GM23338 (cell line): Measurements from ENCODE around the gene LHX4. TPM values are rescaled to one million over a fixed set of nuclear protein-coding genes. Genes with fewer than 3 reads are reported as not detected.
A peak's percentile ranks its signal among the peaks of the same experiment; 100 is the strongest.

Experiments used
- ATAC-seq: fragments of 200-7000 bp; cut with Tn5 transposase; 3 replicates; pipeline ENCODE4 v1.9.1; 2020
- DNase-seq: peaks from one replicate; pipeline ENCODE4 v3.0.0-alpha.2; 2015; ENCODE audit warnings: low spot score
- H2AFZ ChIP-seq: fragments of 200-600 bp; sonication (generic); 2 replicates; pipeline ENCODE4 v1.8.0; 2016; ENCODE audit warnings: antibody characterized with exemption, mild to moderate bottlenecking, moderate library complexity
- H3F3A ChIP-seq: fragments of 200-600 bp; sonication (generic); replicated peaks from 2 replicates; pipeline ENCODE4 v1.8.0; 2017; ENCODE audit warnings: antibody characterized with exemption, mixed run types, low read depth
- H3K27ac ChIP-seq: fragments of 200-600 bp; sonication (generic); 2 replicates; pipeline ENCODE4 v1.6.1; 2016; ENCODE audit warnings: low read depth
- H3K27me3 ChIP-seq: fragments of 200-600 bp; sonication (generic); 2 replicates; pipeline ENCODE4 v1.8.0; 2016; ENCODE audit warnings: mild to moderate bottlenecking, mixed run types, moderate library complexity; ENCODE audit not compliant: insufficient read depth
- H3K36me3 ChIP-seq: fragments of 200-600 bp; sonication (generic); 2 replicates; pipeline ENCODE4 v1.8.0; 2016; ENCODE audit warnings: mild to moderate bottlenecking; ENCODE audit not compliant: insufficient read depth
- H3K4me1 ChIP-seq: fragments of 200-600 bp; sonication (generic); 2 replicates; pipeline ENCODE4 v1.8.0; 2016; ENCODE audit warnings: mild to moderate bottlenecking, moderate library complexity; ENCODE audit not compliant: insufficient read depth
- H3K4me2 ChIP-seq: fragments of 200-600 bp; sonication (generic); 2 replicates; pipeline ENCODE4 v1.7.1; 2017; ENCODE audit warnings: mixed run types
- H3K4me3 ChIP-seq: fragments of 200-600 bp; sonication (generic); 2 replicates; pipeline ENCODE4 v1.6.1; 2016; ENCODE audit warnings: mixed run types
- H3K79me2 ChIP-seq: fragments of 200-600 bp; sonication (generic); replicated peaks from 2 replicates; pipeline ENCODE4 v1.8.0; 2017; ENCODE audit warnings: mild to moderate bottlenecking; ENCODE audit not compliant: insufficient read depth
- H3K9me2 ChIP-seq: fragments of 200-600 bp; sonication (generic); 2 replicates; pipeline ENCODE4 v1.8.0; 2017; ENCODE audit not compliant: insufficient read depth
- H4K20me1 ChIP-seq: fragments of 200-600 bp; sonication (generic); replicated peaks from 2 replicates; pipeline ENCODE4 v1.8.0; 2017; ENCODE audit warnings: mild to moderate bottlenecking; ENCODE audit not compliant: insufficient read depth
- H3K27ac Mint-ChIP-seq: 2 replicates; pipeline ENCODE4 v1.8.0; 2020; ENCODE audit warnings: inconsistent platforms, mild to moderate bottlenecking, moderate library complexity, mixed read lengths
- H3K27me3 Mint-ChIP-seq: 3 replicates; pipeline ENCODE4 v1.8.0; 2022; ENCODE audit warnings: low read depth, mild to moderate bottlenecking, moderate library complexity, mixed read lengths, inconsistent platforms; ENCODE audit not compliant: insufficient read depth, poor library complexity
- H3K36me3 Mint-ChIP-seq: 3 replicates; pipeline ENCODE4 v1.8.0; 2021; ENCODE audit warnings: low read depth, mild to moderate bottlenecking, inconsistent platforms, moderate library complexity, mixed read lengths
- H3K4me1 Mint-ChIP-seq: 3 replicates; pipeline ENCODE4 v1.8.0; 2020; ENCODE audit warnings: mild to moderate bottlenecking, inconsistent platforms, mixed read lengths
- H3K4me3 Mint-ChIP-seq: 3 replicates; pipeline ENCODE4 v1.8.0; 2021; ENCODE audit warnings: moderate library complexity, mild to moderate bottlenecking, inconsistent platforms, mixed read lengths
- H3K9me3 Mint-ChIP-seq: 3 replicates; pipeline ENCODE4 v1.8.0; 2020; ENCODE audit warnings: moderate library complexity, mild to moderate bottlenecking, inconsistent platforms, mixed read lengths
- CREB1 ChIP-seq: fragments of 250-450 bp; sonication (Bioruptor Pico); IDR thresholded peaks from 2 replicates; pipeline ENCODE4 v1.5.0; 2020; ENCODE audit warnings: low read depth, mild to moderate bottlenecking, moderate library complexity
- CTCF ChIP-seq, 2 experiments: fragments of 200-600 bp in 1 of 2; sonication (generic) in 1 of 2; conservative IDR thresholded peaks; 2 replicates each; pipeline versions ENCODE4 v1.5.1 to v1.6.1; 2016 to 2017; ENCODE audit warnings: antibody characterized with exemption in 2 of 2, low read depth in 2 of 2, mild to moderate bottlenecking in 2 of 2, moderate library complexity in 1 of 2
- EZH2 ChIP-seq: fragments of 200-600 bp; sonication (generic); IDR thresholded peaks from one replicate; pipeline ENCODE4 v1.8.0; 2017; ENCODE audit warnings: antibody characterized with exemption, mild to moderate bottlenecking, low read depth; ENCODE audit not compliant: unreplicated experiment
- EZH2phosphoT487 ChIP-seq: fragments of 200-600 bp; sonication (generic); IDR thresholded peaks from one replicate; pipeline ENCODE4 v1.8.1; 2018; ENCODE audit warnings: antibody characterized with exemption; ENCODE audit not compliant: unreplicated experiment
- JUNB ChIP-seq: IDR thresholded peaks from one replicate; pipeline ENCODE4 v1.6.1; 2016; ENCODE audit warnings: antibody characterized with exemption; ENCODE audit not compliant: unreplicated experiment
- NANOG ChIP-seq: IDR thresholded peaks from 2 replicates; pipeline ENCODE4 v1.6.1; 2016; ENCODE audit warnings: antibody characterized with exemption, borderline replicate concordance
- POLR2AphosphoS5 ChIP-seq: IDR thresholded peaks from 2 replicates; pipeline ENCODE4 v1.6.1; 2016; ENCODE audit warnings: antibody characterized with exemption, low read depth
- REST ChIP-seq: IDR thresholded peaks from one replicate; pipeline ENCODE4 v1.6.1; 2018; ENCODE audit warnings: antibody characterized with exemption; ENCODE audit not compliant: unreplicated experiment
- STAT1 ChIP-seq: IDR thresholded peaks from one replicate; pipeline ENCODE4 v1.6.1; 2016; ENCODE audit warnings: antibody characterized with exemption; ENCODE audit not compliant: unreplicated experiment
- ZNF114 ChIP-seq: fragments of 250-450 bp; sonication (Bioruptor Pico); IDR thresholded peaks from 2 replicates; pipeline ENCODE4 v1.5.0; 2020; ENCODE audit warnings: mild to moderate bottlenecking, moderate library complexity
- ZNF331 ChIP-seq: fragments of 250-450 bp; sonication (Bioruptor Pico); IDR thresholded peaks from 2 replicates; pipeline ENCODE4 v1.5.0; 2020; ENCODE audit warnings: low read depth, mild to moderate bottlenecking, moderate library complexity
- polyA plus RNA-seq: library from polyadenylated mRNA; unstranded; fragments of >200 nt; fragmentation: Nextera tagmentation; extraction: Ambion mirVana; gene quantifications from 2 replicates; pipeline ENCODE4 v1.2.1, GENCODE V29; 2016
- total RNA-seq: library from RNA; depleted of rRNA; stranded (reverse); fragments of >200 nt; shearing (Covaris generic); gene quantifications from 2 replicates; pipeline ENCODE4 v1.2.3, GENCODE V29; 2014
- TF ChIP-seq, protein P1 (sequence below): fragments of 250-450 bp; sonication (Bioruptor Pico); IDR thresholded peaks from 2 replicates; pipeline ENCODE4 v1.5.0; 2020; ENCODE audit warnings: mild to moderate bottlenecking, moderate library complexity
- TF ChIP-seq, protein P2 (sequence below): IDR thresholded peaks from 2 replicates; pipeline ENCODE4 v1.6.1; 2016; ENCODE audit warnings: antibody characterized with exemption

The LHX4 gene
- total and polyA plus RNA-seq, 2 experiments from 2014 or later = 1.4 to 2.5 TPM

GRCh38 chr1:180244840-180245239 lies 14.8 kb downstream of the LHX4 start:
- H3K4me1 Mint-ChIP-seq = peaks cover 66% of the 10 kb centered on the region
- Histone ChIP-seq H2AFZ (no peak overlapping the region), H3F3A (peaks cover 2% of the 10 kb centered on the region; the same call in 1 of the 2 replicates), H3K9me2 (no peaks in the 10 kb centered on the region), H3K4me2 (no peak overlapping the region), H3K79me2 (no peaks in the 10 kb centered on the region), H3K4me1 (peaks cover 48% of the 10 kb centered on the region), H3K4me3 (no peak overlapping the region), H3K27me3 (no peaks in the 10 kb centered on the region), H4K20me1 (0 out of 2 replicates have a peak, but pooled peaks cover 3% of the 10 kb centered on the region), H3K36me3 (no peaks in the 10 kb centered on the region), H3K27ac (no peak overlapping the region)
- DNase-seq (no peak), ATAC-seq (0 out of 3 replicates have a peak, but pooled peaks have one; percentile 5)
- no peaks in the 10 kb centered on the region for H3K9me3 Mint-ChIP-seq
- H3K27me3 Mint-ChIP-seq = peaks cover 18% of the 10 kb centered on the region
- TF ChIP-seq CREB1 = no peak
- no peak for TF ChIP-seq EZH2
- no peak for TF ChIP-seq CTCF (conservative IDR thresholded peaks at IDR 0.05; ENCODE audit: low read depth in 2 of 2)
- no peak for TF ChIP-seq NANOG
- TF ChIP-seq, protein P1, sequence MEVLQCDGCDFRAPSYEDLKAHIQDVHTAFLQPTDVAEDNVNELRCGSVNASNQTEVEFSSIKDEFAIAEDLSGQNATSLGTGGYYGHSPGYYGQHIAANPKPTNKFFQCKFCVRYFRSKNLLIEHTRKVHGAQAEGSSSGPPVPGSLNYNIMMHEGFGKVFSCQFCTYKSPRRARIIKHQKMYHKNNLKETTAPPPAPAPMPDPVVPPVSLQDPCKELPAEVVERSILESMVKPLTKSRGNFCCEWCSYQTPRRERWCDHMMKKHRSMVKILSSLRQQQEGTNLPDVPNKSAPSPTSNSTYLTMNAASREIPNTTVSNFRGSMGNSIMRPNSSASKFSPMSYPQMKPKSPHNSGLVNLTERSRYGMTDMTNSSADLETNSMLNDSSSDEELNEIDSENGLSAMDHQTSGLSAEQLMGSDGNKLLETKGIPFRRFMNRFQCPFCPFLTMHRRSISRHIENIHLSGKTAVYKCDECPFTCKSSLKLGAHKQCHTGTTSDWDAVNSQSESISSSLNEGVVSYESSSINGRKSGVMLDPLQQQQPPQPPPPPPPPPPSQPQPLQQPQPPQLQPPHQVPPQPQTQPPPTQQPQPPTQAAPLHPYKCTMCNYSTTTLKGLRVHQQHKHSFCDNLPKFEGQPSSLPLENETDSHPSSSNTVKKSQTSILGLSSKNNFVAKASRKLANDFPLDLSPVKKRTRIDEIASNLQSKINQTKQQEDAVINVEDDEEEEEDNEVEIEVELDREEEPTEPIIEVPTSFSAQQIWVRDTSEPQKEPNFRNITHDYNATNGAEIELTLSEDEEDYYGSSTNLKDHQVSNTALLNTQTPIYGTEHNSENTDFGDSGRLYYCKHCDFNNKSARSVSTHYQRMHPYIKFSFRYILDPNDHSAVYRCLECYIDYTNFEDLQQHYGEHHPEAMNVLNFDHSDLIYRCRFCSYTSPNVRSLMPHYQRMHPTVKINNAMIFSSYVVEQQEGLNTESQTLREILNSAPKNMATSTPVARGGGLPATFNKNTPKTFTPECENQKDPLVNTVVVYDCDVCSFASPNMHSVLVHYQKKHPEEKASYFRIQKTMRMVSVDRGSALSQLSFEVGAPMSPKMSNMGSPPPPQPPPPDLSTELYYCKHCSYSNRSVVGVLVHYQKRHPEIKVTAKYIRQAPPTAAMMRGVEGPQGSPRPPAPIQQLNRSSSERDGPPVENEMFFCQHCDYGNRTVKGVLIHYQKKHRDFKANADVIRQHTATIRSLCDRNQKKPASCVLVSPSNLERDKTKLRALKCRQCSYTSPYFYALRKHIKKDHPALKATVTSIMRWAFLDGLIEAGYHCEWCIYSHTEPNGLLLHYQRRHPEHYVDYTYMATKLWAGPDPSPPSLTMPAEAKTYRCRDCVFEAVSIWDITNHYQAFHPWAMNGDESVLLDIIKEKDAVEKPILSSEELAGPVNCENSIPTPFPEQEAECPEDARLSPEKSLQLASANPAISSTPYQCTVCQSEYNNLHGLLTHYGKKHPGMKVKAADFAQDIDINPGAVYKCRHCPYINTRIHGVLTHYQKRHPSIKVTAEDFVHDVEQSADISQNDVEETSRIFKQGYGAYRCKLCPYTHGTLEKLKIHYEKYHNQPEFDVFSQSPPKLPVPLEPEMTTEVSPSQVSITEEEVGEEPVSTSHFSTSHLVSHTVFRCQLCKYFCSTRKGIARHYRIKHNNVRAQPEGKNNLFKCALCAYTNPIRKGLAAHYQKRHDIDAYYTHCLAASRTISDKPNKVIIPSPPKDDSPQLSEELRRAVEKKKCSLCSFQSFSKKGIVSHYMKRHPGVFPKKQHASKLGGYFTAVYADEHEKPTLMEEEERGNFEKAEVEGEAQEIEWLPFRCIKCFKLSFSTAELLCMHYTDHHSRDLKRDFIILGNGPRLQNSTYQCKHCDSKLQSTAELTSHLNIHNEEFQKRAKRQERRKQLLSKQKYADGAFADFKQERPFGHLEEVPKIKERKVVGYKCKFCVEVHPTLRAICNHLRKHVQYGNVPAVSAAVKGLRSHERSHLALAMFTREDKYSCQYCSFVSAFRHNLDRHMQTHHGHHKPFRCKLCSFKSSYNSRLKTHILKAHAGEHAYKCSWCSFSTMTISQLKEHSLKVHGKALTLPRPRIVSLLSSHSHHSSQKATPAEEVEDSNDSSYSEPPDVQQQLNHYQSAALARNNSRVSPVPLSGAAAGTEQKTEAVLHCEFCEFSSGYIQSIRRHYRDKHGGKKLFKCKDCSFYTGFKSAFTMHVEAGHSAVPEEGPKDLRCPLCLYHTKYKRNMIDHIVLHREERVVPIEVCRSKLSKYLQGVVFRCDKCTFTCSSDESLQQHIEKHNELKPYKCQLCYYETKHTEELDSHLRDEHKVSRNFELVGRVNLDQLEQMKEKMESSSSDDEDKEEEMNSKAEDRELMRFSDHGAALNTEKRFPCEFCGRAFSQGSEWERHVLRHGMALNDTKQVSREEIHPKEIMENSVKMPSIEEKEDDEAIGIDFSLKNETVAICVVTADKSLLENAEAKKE (CRISPR knock-in tag) = no peak
- no peak for TF ChIP-seq JUNB
- TF ChIP-seq STAT1 = no peak
- no peak for TF ChIP-seq ZNF114
- no peak for TF ChIP-seq POLR2AphosphoS5
- TF ChIP-seq, protein P2, sequence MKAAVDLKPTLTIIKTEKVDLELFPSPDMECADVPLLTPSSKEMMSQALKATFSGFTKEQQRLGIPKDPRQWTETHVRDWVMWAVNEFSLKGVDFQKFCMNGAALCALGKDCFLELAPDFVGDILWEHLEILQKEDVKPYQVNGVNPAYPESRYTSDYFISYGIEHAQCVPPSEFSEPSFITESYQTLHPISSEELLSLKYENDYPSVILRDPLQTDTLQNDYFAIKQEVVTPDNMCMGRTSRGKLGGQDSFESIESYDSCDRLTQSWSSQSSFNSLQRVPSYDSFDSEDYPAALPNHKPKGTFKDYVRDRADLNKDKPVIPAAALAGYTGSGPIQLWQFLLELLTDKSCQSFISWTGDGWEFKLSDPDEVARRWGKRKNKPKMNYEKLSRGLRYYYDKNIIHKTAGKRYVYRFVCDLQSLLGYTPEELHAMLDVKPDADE = no peak
- TF ChIP-seq REST = no peak
- TF ChIP-seq ZNF331 (CRISPR knock-in tag) = no peak
- no peak for TF ChIP-seq EZH2phosphoT487
- no peaks in the 10 kb centered on the region for H3K36me3 Mint-ChIP-seq
- no peak overlapping the region for H3K27ac Mint-ChIP-seq
- no peak overlapping the region for H3K4me3 Mint-ChIP-seq
